ENCODE data around the gene CAPZB.

GRCh38 chr1:19360016-19360415 lies 125.3 kb downstream of the CAPZB start:
- TF ChIP-seq CTCF (IDR thresholded peaks at IDR 0.05 in 8 of 11, conservative IDR thresholded peaks at IDR 0.05 in 3 of 11) (no peak), POLR2AphosphoS5 (IDR thresholded peaks at IDR 0.05) (no peak), POLR2A (IDR thresholded peaks at IDR 0.05) (no peak)

Data from spleen (tissue), 7 donors.